ENCODE data around the gene ACTL8.

Gene ACTL8

GRCh38 chr1:17829579-17829978, 74.4 kb downstream of the ACTL8 start:
- H3K27me3 ChIP-seq (ENCODE audit: control insufficient read depth, insufficient read depth, low read length), result peaks cover 10% of the 10 kb centered on the region; the same call in 1 of the 2 replicates
- H3K9me3 ChIP-seq (ENCODE audit: control insufficient read depth, insufficient read depth, low read depth, low read length), result no peaks in the 10 kb centered on the region
- no peak overlapping the region for H3K4me3 ChIP-seq (ENCODE audit: low read depth, low read length)
- H3K27ac ChIP-seq (ENCODE audit: low read depth, low read length), result no peak overlapping the region
- no peaks in the 10 kb centered on the region for H3K36me3 ChIP-seq (ENCODE audit: control insufficient read depth, insufficient read depth, low read length)
- no peaks in the 10 kb centered on the region for H3K4me1 ChIP-seq (ENCODE audit: control insufficient read depth, insufficient read depth, low read length)
- no peak overlapping the region for H3K9ac ChIP-seq (ENCODE audit: low read length)

- H3K27me3 ChIP-seq (ENCODE audit: control insufficient read depth, insufficient read depth, low read length), result peaks cover 6% of the 10 kb centered on the region; the same call in 1 of the 2 replicates
Measured at GRCh38 chr1:17831597-17831996, 76.5 kb downstream of the ACTL8 start.

GRCh38 chr1:17833661-17834501, 78.7 kb downstream of the ACTL8 start:
- no peaks in the 10 kb centered on the region for H3K9me3 ChIP-seq (ENCODE audit: control insufficient read depth, insufficient read depth, low read depth, low read length)
- no peaks in the 10 kb centered on the region for H3K36me3 ChIP-seq (ENCODE audit: control insufficient read depth, insufficient read depth, low read length)
- no peak overlapping the region for H3K27ac ChIP-seq (ENCODE audit: low read depth, low read length)
- no peaks in the 10 kb centered on the region for H3K4me1 ChIP-seq (ENCODE audit: control insufficient read depth, insufficient read depth, low read length)
- H3K9ac ChIP-seq (ENCODE audit: low read length), result no peak overlapping the region
- H3K27me3 ChIP-seq (ENCODE audit: control insufficient read depth, insufficient read depth, low read length), result no peaks in the 10 kb centered on the region; the same call in 1 of the 2 replicates
- no peak overlapping the region for H3K4me3 ChIP-seq (ENCODE audit: low read depth, low read length)

More at GRCh38 chr1:17831597-17831996, 76.5 kb downstream of the ACTL8 start:
- no peaks in the 10 kb centered on the region for H3K9me3 ChIP-seq (ENCODE audit: control insufficient read depth, insufficient read depth, low read depth, low read length)
- H3K27ac ChIP-seq (ENCODE audit: low read depth, low read length), result no peak overlapping the region
- no peaks in the 10 kb centered on the region for H3K36me3 ChIP-seq (ENCODE audit: control insufficient read depth, insufficient read depth, low read length)
- no peak overlapping the region for H3K4me3 ChIP-seq (ENCODE audit: low read depth, low read length)
- no peak overlapping the region for H3K9ac ChIP-seq (ENCODE audit: low read length)
- H3K4me1 ChIP-seq (ENCODE audit: control insufficient read depth, insufficient read depth, low read length), result no peaks in the 10 kb centered on the region

- no peaks in the 10 kb centered on the region for H3K4me1 ChIP-seq (ENCODE audit: control insufficient read depth, insufficient read depth, low read length)
- no peak overlapping the region for H3K4me3 ChIP-seq (ENCODE audit: low read depth, low read length)
- H3K9ac ChIP-seq (ENCODE audit: low read length), result no peak overlapping the region
- H3K36me3 ChIP-seq (ENCODE audit: control insufficient read depth, insufficient read depth, low read length), result no peaks in the 10 kb centered on the region
- no peaks in the 10 kb centered on the region; the same call in 1 of the 2 replicates for H3K27me3 ChIP-seq (ENCODE audit: control insufficient read depth, insufficient read depth, low read length)
- H3K27ac ChIP-seq (ENCODE audit: low read depth, low read length), result no peak overlapping the region
- H3K9me3 ChIP-seq (ENCODE audit: control insufficient read depth, insufficient read depth, low read depth, low read length), result no peaks in the 10 kb centered on the region
Measured at GRCh38 chr1:17834561-17835100, 79.5 kb downstream of the ACTL8 start.

- Histone ChIP-seq H3K9me3 (ENCODE audit: control insufficient read depth, insufficient read depth, low read depth, low read length) (no peaks in the 10 kb centered on the region), H3K4me3 (ENCODE audit: low read depth, low read length) (no peak overlapping the region), H3K27ac (ENCODE audit: low read depth, low read length) (no peak overlapping the region), H3K27me3 (ENCODE audit: control insufficient read depth, insufficient read depth, low read length) (no peaks in the 10 kb centered on the region; the same call in 1 of the 2 replicates), H3K9ac (ENCODE audit: low read length) (no peak overlapping the region), H3K36me3 (ENCODE audit: control insufficient read depth, insufficient read depth, low read length) (no peaks in the 10 kb centered on the region), H3K4me1 (ENCODE audit: control insufficient read depth, insufficient read depth, low read length) (no peaks in the 10 kb centered on the region)
Measured at GRCh38 chr1:17837233-17838030, 82.3 kb downstream of the ACTL8 start.

- no peaks in the 10 kb centered on the region for H3K9me3 ChIP-seq (ENCODE audit: control insufficient read depth, insufficient read depth, low read depth, low read length)
- no peak overlapping the region for H3K27ac ChIP-seq (ENCODE audit: low read depth, low read length)
- no peaks in the 10 kb centered on the region for H3K36me3 ChIP-seq (ENCODE audit: control insufficient read depth, insufficient read depth, low read length)
- H3K4me3 ChIP-seq (ENCODE audit: low read depth, low read length), result no peak overlapping the region
- no peak overlapping the region for H3K9ac ChIP-seq (ENCODE audit: low read length)
- H3K27me3 ChIP-seq (ENCODE audit: control insufficient read depth, insufficient read depth, low read length), result no peaks in the 10 kb centered on the region; the same call in 1 of the 2 replicates
- H3K4me1 ChIP-seq (ENCODE audit: control insufficient read depth, insufficient read depth, low read length), result no peaks in the 10 kb centered on the region
Measured at GRCh38 chr1:17839641-17840196, 84.6 kb downstream of the ACTL8 start.

GRCh38 chr1:17841944-17842343, 86.8 kb downstream of the ACTL8 start:
- H3K9ac ChIP-seq (ENCODE audit: low read length), result no peak overlapping the region
- no peaks in the 10 kb centered on the region for H3K36me3 ChIP-seq (ENCODE audit: control insufficient read depth, insufficient read depth, low read length)
- H3K27ac ChIP-seq (ENCODE audit: low read depth, low read length), result no peak overlapping the region

GRCh38 chr1:17842686-17843085, 87.6 kb downstream of the ACTL8 start:
- Histone ChIP-seq H3K27ac (ENCODE audit: low read depth, low read length) (no peak overlapping the region), H3K9ac (ENCODE audit: low read length) (no peak overlapping the region), H3K36me3 (ENCODE audit: control insufficient read depth, insufficient read depth, low read length) (no peaks in the 10 kb centered on the region), H3K4me1 (ENCODE audit: control insufficient read depth, insufficient read depth, low read length) (no peaks in the 10 kb centered on the region), H3K27me3 (ENCODE audit: control insufficient read depth, insufficient read depth, low read length) (peaks cover 4% of the 10 kb centered on the region; the same call in 1 of the 2 replicates), H3K4me3 (ENCODE audit: low read depth, low read length) (no peak overlapping the region), H3K9me3 (ENCODE audit: control insufficient read depth, insufficient read depth, low read depth, low read length) (no peaks in the 10 kb centered on the region)

More at GRCh38 chr1:17841944-17842343, 86.8 kb downstream of the ACTL8 start:
- Histone ChIP-seq H3K4me3 (ENCODE audit: low read depth, low read length) (no peak overlapping the region), H3K27me3 (ENCODE audit: control insufficient read depth, insufficient read depth, low read length) (no peaks in the 10 kb centered on the region; the same call in 1 of the 2 replicates), H3K4me1 (ENCODE audit: control insufficient read depth, insufficient read depth, low read length) (no peaks in the 10 kb centered on the region), H3K9me3 (ENCODE audit: control insufficient read depth, insufficient read depth, low read depth, low read length) (no peaks in the 10 kb centered on the region)

GRCh38 chr1:17844185-17844826, 89.2 kb downstream of the ACTL8 start:
- H3K27me3 ChIP-seq (ENCODE audit: control insufficient read depth, insufficient read depth, low read length), result peaks cover 4% of the 10 kb centered on the region; the same call in 1 of the 2 replicates
- no peak overlapping the region for H3K27ac ChIP-seq (ENCODE audit: low read depth, low read length)
- no peak overlapping the region for H3K4me3 ChIP-seq (ENCODE audit: low read depth, low read length)
- H3K36me3 ChIP-seq (ENCODE audit: control insufficient read depth, insufficient read depth, low read length), result no peaks in the 10 kb centered on the region
- no peaks in the 10 kb centered on the region for H3K9me3 ChIP-seq (ENCODE audit: control insufficient read depth, insufficient read depth, low read depth, low read length)
- no peaks in the 10 kb centered on the region for H3K4me1 ChIP-seq (ENCODE audit: control insufficient read depth, insufficient read depth, low read length)
- no peak overlapping the region for H3K9ac ChIP-seq (ENCODE audit: low read length)

- H3K9me3 ChIP-seq (ENCODE audit: control insufficient read depth, insufficient read depth, low read depth, low read length), result no peaks in the 10 kb centered on the region
- H3K27ac ChIP-seq (ENCODE audit: low read depth, low read length), result no peak overlapping the region
- H3K36me3 ChIP-seq (ENCODE audit: control insufficient read depth, insufficient read depth, low read length), result no peaks in the 10 kb centered on the region
- H3K9ac ChIP-seq (ENCODE audit: low read length), result no peak overlapping the region
- peaks cover 4% of the 10 kb centered on the region; the same call in 1 of the 2 replicates for H3K27me3 ChIP-seq (ENCODE audit: control insufficient read depth, insufficient read depth, low read length)
- H3K4me1 ChIP-seq (ENCODE audit: control insufficient read depth, insufficient read depth, low read length), result no peaks in the 10 kb centered on the region
- no peak overlapping the region for H3K4me3 ChIP-seq (ENCODE audit: low read depth, low read length)
Measured at GRCh38 chr1:17845583-17845982, 90.5 kb downstream of the ACTL8 start.

All from HUES6 (cell line).